ENCODE measurements around the gene MARS1.

GRCh38 chr12:57523706-57524614 lies 36.1 kb downstream of the MARS1 start:
- TF ChIP-seq, protein P1, sequence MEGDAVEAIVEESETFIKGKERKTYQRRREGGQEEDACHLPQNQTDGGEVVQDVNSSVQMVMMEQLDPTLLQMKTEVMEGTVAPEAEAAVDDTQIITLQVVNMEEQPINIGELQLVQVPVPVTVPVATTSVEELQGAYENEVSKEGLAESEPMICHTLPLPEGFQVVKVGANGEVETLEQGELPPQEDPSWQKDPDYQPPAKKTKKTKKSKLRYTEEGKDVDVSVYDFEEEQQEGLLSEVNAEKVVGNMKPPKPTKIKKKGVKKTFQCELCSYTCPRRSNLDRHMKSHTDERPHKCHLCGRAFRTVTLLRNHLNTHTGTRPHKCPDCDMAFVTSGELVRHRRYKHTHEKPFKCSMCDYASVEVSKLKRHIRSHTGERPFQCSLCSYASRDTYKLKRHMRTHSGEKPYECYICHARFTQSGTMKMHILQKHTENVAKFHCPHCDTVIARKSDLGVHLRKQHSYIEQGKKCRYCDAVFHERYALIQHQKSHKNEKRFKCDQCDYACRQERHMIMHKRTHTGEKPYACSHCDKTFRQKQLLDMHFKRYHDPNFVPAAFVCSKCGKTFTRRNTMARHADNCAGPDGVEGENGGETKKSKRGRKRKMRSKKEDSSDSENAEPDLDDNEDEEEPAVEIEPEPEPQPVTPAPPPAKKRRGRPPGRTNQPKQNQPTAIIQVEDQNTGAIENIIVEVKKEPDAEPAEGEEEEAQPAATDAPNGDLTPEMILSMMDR (IDR thresholded peaks at IDR 0.05; ENCODE audit: insufficient read depth, low read length), result no peak
- no peak for TF ChIP-seq POLR2AphosphoS5 (IDR thresholded peaks at IDR 0.05; ENCODE audit: low read depth)
- no peak for TF ChIP-seq GABPA (IDR thresholded peaks at IDR 0.05; ENCODE audit: low read depth)
- no peak for TF ChIP-seq SPI1 (IDR thresholded peaks at IDR 0.05; ENCODE audit: borderline replicate concordance, low read depth)

All from HL-60 (cell line).